ENCODE results near the gene CYP46A1. TPM values are rescaled to one million over a fixed set of nuclear protein-coding genes. Genes with fewer than 3 reads are reported as not detected.

CYP46A1 gene
- total RNA-seq, 1 donor from 2014 or later: 2.9 TPM

GRCh38 chr14:99643343-99643742, 40.8 kb upstream of the CYP46A1 start:
- TF ChIP-seq, protein P1, sequence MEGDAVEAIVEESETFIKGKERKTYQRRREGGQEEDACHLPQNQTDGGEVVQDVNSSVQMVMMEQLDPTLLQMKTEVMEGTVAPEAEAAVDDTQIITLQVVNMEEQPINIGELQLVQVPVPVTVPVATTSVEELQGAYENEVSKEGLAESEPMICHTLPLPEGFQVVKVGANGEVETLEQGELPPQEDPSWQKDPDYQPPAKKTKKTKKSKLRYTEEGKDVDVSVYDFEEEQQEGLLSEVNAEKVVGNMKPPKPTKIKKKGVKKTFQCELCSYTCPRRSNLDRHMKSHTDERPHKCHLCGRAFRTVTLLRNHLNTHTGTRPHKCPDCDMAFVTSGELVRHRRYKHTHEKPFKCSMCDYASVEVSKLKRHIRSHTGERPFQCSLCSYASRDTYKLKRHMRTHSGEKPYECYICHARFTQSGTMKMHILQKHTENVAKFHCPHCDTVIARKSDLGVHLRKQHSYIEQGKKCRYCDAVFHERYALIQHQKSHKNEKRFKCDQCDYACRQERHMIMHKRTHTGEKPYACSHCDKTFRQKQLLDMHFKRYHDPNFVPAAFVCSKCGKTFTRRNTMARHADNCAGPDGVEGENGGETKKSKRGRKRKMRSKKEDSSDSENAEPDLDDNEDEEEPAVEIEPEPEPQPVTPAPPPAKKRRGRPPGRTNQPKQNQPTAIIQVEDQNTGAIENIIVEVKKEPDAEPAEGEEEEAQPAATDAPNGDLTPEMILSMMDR (IDR thresholded peaks at IDR 0.05; ENCODE audit: unreplicated experiment): no peak
- DNase-seq (ENCODE audit: low spot score, unreplicated experiment): no peak
- Mint-ChIP-seq H3K9me3 (ENCODE audit: low read depth) (no peaks in the 10 kb centered on the region), H3K27me3 (peaks cover 28% of the 10 kb centered on the region), H3K4me1 (ENCODE audit: low read depth) (peaks cover 4% of the 10 kb centered on the region), H3K4me3 (ENCODE audit: low read depth) (no peak overlapping the region), H3K36me3 (ENCODE audit: insufficient read depth) (no peaks in the 10 kb centered on the region), H3K27ac (no peak overlapping the region)

GRCh38 chr14:99644035-99644587, 40.0 kb upstream of the CYP46A1 start:
- DNase-seq (ENCODE audit: low spot score, unreplicated experiment): no peak
- peak overlapping the region; percentile 31 for H3K4me3 Mint-ChIP-seq (ENCODE audit: low read depth)
- TF ChIP-seq, protein P1 (IDR thresholded peaks at IDR 0.05; ENCODE audit: unreplicated experiment): no peak
- H3K27ac Mint-ChIP-seq: no peak overlapping the region
- no peaks in the 10 kb centered on the region for H3K9me3 Mint-ChIP-seq (ENCODE audit: low read depth)
- no peaks in the 10 kb centered on the region for H3K36me3 Mint-ChIP-seq (ENCODE audit: insufficient read depth)
- H3K27me3 Mint-ChIP-seq: peaks cover 32% of the 10 kb centered on the region
- peaks cover 4% of the 10 kb centered on the region for H3K4me1 Mint-ChIP-seq (ENCODE audit: low read depth)

DNA sequence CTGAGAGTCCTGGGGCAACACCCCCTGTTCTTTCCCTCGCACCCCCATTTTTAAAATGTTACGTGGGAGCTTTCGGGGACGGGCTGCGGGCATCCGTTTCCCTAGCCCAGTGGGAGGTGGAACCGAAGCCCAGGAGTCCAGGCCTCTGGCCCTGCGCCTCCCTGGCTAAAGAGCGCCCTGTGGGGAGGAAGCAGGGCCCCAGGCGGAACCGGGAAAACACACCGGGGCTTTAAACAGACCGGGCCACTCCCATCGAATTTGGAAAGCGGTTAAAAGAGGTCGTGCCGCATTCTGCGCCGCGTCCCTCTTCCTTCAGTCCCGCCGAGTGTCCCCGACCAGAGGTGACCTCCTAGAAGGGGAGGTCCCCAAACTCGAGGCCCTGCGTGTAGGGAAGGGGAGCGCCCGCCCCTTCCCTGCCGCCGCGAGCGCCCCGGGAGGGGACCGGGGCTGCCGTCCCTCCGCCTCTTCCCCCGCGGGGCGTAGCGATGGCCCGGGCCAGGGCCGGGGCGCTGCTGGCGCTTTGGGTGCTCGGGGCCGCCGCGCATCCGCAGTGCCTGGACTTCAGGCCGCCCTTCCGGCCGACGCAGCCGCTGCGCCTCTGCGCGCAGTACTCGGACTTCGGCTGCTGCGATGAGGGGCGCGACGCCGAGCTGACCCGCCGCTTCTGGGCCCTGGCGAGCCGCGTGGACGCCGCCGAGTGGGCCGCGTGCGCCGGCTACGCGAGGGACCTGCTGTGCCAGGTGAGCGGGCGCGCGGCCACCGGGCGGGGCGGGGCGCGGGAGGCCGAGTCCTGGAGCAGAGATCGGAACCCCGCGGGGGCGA, 39.2 kb upstream of the CYP46A1 start, which contains the start of gene HHIPL1:
Gene HHIPL1, plus strand, starts transcription at position 407 of the 822 bp plus-strand sequence. Its CDS starts 79 bp downstream, at position 486.
- Mint-ChIP-seq H3K4me1 (ENCODE audit: low read depth) (peaks cover 4% of the 10 kb centered on the region), H3K27ac (no peak within 1 kb of the TSS), H3K27me3 (peaks cover 37% of the 10 kb centered on the region), H3K9me3 (ENCODE audit: low read depth) (no peaks in the 10 kb centered on the region), H3K36me3 (ENCODE audit: insufficient read depth) (no peaks in the 10 kb centered on the region), H3K4me3 (ENCODE audit: low read depth) (peak within 1 kb of the TSS; percentile 59)
- peak; percentile 19 for DNase-seq (ENCODE audit: low spot score, unreplicated experiment)
- TF ChIP-seq, protein P1 (IDR thresholded peaks at IDR 0.05; ENCODE audit: unreplicated experiment): peak; percentile 24

DNA sequence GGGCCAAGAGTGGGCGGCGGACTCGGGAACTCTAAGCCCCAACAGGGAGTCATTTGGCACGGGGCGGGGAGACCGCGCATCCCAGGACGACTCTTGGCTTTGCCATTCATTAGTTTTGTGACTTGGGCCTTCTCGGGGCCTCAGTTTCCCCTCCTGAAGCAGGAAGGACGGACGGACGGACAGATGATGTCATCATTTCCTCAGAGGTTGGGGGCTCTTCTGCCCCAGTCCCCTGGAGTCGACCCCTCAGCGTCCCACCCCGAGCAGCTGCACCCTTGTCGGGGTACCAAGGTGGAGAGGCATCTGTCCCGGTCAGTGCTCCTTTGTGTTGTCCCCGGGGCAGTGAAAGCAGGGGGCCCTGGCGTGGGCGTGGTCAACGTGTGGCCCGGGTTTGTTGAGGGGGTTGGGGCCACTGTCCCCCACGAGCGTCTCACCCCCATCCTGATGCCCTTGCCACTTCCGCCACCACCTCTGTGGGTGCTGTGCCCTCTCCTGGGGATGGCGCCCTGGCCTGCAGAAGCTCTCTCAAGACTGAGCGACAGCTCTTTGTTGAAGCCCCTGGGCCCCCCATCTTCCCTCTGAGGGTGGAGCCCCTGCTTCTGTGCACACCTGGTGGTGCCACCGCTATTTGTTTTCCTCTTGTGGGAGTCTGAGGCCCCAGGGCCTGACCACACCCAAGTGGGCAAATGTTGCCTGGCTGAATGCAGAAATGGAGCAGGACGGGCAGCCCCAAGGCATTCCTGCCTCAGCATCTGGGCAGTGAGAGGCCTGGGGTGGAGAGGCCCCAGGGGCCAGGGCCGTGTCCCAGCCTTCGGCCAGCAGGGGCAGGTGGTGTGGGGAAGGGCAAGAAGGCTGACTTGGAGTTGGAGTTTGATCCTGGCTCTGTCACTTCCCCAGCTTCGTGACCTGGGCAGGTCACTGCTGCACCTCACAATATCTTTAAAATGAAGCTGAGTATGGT, 38.3 kb upstream of the CYP46A1 start:
- Mint-ChIP-seq H3K4me3 (ENCODE audit: low read depth) (peak overlapping the region; percentile 59), H3K9me3 (ENCODE audit: low read depth) (no peaks in the 10 kb centered on the region), H3K27ac (no peak overlapping the region), H3K36me3 (ENCODE audit: insufficient read depth) (no peaks in the 10 kb centered on the region), H3K4me1 (ENCODE audit: low read depth) (peaks cover 4% of the 10 kb centered on the region), H3K27me3 (peaks cover 40% of the 10 kb centered on the region)
- no peak for DNase-seq (ENCODE audit: low spot score, unreplicated experiment)
- TF ChIP-seq, protein P1 (IDR thresholded peaks at IDR 0.05; ENCODE audit: unreplicated experiment): no peak

GRCh38 chr14:99647411-99647810, 36.7 kb upstream of the CYP46A1 start:
- TF ChIP-seq, protein P1 (IDR thresholded peaks at IDR 0.05; ENCODE audit: unreplicated experiment): no peak
- Mint-ChIP-seq H3K4me3 (ENCODE audit: low read depth) (no peak overlapping the region), H3K4me1 (ENCODE audit: low read depth) (peaks cover 4% of the 10 kb centered on the region), H3K27me3 (peaks cover 47% of the 10 kb centered on the region), H3K9me3 (ENCODE audit: low read depth) (no peaks in the 10 kb centered on the region), H3K27ac (no peak overlapping the region), H3K36me3 (ENCODE audit: insufficient read depth) (no peaks in the 10 kb centered on the region)
- DNase-seq (ENCODE audit: low spot score, unreplicated experiment): no peak
